Testis (tissue), 2 donors: ENCODE measurements around the gene MLXIP.

Source experiments
- POLR2A ChIP-seq: fragments of 450-650 bp; IDR thresholded peaks from one replicate; pipeline ENCODE4 v1.6.1; 2017; ENCODE audit warnings: antibody characterized with exemption, mild to moderate bottlenecking, moderate library complexity
- TF ChIP-seq, protein P1 (sequence below), 3 experiments: fragments of 450-650 bp in 2 of 3; fragments of 200-600 bp in 1 of 3; sonication (generic) in 1 of 3; IDR thresholded peaks; one replicate each; pipeline ENCODE4 v1.5.1; 2016 to 2019; ENCODE audit warnings: antibody characterized with exemption in 3 of 3, mild to moderate bottlenecking in 2 of 3, moderate library complexity in 1 of 3

DNA sequence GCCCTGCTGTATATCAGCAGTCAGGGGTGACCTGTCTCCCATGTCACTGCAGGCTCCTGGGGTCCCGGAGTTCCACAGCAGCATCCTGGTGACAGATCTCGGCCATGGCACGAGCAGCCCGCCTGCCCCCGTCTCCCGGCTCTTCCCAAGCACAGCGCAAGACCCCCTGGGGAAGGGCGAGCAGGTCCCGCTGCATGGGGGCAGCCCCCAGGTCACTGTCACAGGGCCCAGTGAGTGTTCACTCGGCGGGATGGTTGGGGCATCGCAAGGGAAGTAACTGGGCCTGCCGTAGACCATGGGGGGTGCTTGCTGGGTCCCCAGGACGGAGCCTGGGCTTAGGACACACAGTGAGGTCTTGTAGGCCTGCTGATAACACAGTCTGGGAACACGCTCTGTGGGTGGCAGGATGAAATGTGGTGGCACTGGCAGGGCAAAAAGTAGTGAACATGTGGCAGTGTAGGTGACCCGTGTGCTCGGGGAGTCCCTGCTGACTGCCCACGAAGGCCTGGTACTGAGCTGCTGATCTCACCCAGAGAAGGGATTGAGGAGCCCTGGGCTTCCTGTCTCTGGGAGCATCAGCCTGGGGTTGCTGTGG lies 57.0 kb downstream of the MLXIP start:
- TF ChIP-seq, protein P1, sequence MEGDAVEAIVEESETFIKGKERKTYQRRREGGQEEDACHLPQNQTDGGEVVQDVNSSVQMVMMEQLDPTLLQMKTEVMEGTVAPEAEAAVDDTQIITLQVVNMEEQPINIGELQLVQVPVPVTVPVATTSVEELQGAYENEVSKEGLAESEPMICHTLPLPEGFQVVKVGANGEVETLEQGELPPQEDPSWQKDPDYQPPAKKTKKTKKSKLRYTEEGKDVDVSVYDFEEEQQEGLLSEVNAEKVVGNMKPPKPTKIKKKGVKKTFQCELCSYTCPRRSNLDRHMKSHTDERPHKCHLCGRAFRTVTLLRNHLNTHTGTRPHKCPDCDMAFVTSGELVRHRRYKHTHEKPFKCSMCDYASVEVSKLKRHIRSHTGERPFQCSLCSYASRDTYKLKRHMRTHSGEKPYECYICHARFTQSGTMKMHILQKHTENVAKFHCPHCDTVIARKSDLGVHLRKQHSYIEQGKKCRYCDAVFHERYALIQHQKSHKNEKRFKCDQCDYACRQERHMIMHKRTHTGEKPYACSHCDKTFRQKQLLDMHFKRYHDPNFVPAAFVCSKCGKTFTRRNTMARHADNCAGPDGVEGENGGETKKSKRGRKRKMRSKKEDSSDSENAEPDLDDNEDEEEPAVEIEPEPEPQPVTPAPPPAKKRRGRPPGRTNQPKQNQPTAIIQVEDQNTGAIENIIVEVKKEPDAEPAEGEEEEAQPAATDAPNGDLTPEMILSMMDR (IDR thresholded peaks at IDR 0.05) = no peak
- no peak for TF ChIP-seq POLR2A
